HG02970 (cell line): ENCODE results near the gene MS4A10.

Experiments used
- ATAC-seq: cut with Tn5 transposase; IDR thresholded peaks from one replicate; pipeline ENCODE4 v1.9.1; 2021; ENCODE audit warnings: mild to moderate bottlenecking, moderate library complexity, moderate number of reproducible peaks; ENCODE audit not compliant: unreplicated experiment, low FRiP score

The MS4A10 gene

DNA sequence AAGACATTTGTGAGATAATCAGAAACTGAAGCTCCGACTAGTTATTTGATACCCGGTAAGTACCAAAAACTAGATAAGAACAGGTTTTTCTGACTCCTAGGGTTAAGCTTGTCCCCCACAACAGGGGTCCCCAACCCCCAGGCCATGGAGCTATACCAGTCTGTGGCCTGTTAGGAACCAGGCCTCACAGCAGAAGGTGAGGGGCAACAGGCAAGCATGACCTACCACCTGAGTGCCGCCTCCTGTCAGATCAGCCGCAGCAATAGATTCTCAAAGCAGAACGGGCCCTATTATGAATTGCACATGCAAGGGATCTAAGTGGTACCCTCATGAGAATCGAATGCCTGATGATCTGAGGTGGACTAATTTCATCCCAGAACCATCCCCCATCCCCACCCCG, 1.2 kb upstream of the MS4A10 start:
- no peak for ATAC-seq

- no peak for ATAC-seq
These were observed 751 bp downstream of the MS4A10 start for GRCh38 chr11:60785806-60786361.

- no peak for ATAC-seq
These were observed 1.9 kb downstream of the MS4A10 start for GRCh38 chr11:60786811-60787567.

DNA sequence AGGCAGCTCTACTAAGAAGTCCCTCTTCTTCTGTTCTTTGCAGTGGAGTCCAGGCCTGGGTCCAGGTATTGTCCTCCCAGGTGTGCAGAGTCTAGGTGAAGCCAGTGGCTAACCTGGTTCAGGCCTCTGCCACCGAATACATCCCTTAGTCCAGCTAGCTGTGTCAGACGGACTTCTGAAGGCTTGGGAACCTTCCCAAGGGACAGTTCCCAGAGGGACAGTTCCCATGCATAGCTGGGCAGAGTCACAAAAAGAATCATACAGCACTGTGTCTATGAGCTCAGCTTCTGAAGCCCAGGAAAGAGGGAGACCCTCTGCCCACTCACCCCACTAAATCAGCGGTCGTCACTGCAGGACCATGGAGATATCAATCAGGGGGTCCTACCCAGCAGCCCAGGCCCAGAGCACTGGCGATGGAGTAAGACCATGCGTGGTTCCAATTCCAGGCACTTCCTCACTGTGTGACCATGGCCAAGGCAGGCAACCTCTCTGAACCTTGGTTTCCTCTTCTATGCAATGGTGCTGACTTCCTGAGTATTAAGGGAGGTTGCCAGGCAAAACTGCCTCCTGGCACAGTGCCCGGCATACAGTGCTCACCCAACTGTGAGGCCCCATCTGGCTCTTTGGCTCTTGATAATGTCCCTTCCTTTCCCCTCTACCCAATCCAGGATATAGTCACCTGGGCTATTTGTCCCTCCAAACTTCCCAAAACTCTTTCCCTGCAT, 3.4 kb downstream of the MS4A10 start:
- no peak for ATAC-seq

DNA sequence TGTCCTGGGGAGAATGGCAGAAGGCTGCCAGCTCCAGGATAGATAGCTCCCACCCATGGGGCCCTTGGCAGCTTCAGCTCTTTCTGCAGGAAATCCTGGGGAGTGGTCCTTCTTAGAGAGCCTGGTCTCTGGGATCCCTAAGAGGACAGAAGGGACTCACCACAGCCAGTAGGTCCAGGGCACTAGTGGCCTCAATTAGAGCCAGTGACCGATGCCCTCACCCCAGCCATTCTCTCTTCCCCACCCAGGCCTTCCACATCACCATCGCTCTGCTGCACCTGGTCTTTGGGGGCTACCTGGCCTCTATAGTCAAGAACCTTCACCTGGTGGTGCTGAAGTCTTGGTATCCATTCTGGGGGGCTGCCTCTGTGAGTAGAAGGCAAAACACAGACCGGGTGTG, 5.6 kb downstream of the MS4A10 start:
- no peak for ATAC-seq

DNA sequence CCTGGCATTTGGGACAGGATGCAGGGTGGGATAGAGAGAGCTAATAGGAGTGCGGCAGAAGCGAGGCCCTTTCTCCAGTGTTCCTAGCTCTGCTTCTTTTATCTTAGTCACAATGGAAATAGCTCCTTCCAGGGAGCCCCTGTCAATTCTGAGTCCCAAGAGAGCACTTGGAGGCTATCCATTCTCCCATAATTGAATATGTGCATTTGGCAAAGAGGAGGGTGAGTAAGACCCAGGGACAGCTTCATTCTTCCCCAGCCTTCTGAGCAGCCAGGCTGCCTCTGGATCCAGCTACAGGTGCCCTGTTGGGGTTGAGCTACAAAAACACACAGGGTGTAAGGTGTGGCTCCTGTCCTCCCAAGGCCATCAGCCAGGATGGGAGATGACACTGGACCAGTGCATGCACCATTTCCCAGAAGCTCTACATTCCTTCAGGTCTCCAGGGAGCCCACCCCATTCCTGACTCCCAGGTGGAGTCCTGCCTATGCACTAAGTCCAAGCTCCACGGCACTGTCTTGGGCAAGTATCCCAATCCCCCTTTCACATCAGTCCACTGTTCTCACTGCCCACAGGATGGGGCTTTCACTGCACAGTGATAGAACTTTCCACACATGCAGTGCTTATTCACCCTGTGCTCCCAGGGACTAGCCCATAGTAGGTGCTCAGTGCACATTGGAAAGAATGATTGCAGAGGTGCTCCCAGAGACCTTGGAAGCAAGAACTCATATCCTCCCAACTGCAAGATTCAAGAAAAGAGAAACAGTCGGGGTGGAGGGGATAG, 6.2 kb downstream of the MS4A10 start:
- ATAC-seq, result no peak

GRCh38 chr11:60792521-60792920, 7.4 kb downstream of the MS4A10 start:
- ATAC-seq, result no peak

GRCh38 chr11:60795291-60795690, 10.2 kb downstream of the MS4A10 start:
- ATAC-seq, result no peak

GRCh38 chr11:60797846-60798630, 12.9 kb downstream of the MS4A10 start:
- ATAC-seq, result no peak

DNA sequence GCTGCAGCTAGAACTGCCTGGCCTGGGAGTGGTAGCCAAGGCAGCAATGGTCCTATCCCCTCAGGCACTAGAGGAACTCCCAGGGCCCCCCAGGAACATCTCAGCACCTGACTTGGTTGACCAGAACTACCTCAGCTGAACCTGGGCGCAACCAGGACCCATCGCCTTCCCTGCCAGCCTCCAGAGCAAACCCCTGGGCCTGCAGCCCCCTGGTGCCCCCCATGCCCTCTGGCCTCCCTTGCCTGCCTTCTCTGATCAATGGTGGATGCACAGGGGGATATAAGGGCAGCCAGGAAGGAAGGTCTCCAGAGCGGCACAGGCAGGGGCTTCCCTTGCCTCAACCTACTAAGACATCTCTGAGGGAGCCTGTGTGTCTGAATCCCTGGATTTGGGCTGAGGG, 13.5 kb downstream of the MS4A10 start:
- no peak for ATAC-seq

- ATAC-seq, result no peak
These were observed 16.1 kb downstream of the MS4A10 start for GRCh38 chr11:60801194-60801593.

- no peak for ATAC-seq
These were observed 18.3 kb downstream of the MS4A10 start for GRCh38 chr11:60803273-60803936.

DNA sequence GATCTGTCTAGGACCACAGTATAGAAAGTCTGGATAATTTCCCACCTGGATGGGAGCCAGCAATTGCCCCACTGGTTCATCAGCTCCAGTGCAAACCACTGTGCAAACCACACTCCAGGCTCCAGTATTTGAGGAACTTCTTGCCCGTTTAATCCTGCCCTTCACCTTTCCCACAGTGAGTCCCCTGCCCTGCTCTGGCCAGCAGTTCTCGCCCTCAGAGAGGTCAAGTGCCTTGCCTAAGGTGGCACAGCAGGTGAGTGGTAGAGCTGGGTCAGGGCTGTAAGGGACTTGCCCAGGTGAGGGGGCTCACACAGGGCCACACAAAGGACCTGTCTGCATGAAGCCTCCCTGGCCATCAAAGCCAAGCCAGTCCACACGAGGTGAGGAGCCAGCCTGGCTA, 24.1 kb downstream of the MS4A10 start:
- no peak for ATAC-seq

DNA sequence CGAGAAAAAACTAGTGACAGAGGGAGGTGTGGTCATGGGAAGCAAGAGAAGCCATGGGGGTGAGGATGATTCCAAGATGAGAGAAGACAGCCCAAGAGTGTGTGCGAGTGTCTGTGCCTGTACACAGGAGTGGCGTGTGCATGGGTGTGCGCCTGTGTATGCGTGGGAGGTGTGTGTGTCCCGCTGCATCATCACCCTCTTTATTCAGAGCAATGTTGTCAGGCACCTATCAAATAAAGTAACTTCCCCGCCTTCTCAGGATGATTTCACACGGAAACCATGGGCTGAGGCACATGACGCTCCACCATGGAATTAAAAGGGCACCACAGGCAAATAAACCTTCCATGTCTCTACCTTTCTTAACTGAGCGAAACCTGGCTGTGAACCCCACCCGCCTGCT, 24.6 kb downstream of the MS4A10 start:
- no peak for ATAC-seq

DNA sequence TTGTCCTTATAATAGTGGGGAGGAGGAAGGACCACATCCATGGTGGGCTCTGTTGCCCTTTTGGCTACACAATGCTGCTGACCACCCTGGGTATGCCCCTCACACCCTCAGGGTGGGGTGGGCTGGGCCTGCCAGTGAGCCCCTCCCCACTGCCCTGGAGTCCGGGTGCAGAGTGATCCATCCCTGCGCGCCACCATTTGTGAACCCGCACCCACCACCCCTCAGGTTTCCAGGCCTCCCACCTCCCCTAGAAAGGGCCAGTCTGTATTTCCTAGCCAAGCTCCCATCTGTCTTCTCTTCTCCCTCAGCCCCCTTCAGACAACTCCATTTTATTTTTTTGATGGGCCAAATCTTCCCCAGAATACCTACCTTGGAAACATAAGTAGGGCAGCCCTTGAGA, 25.0 kb downstream of the MS4A10 start:
- no peak for ATAC-seq

DNA sequence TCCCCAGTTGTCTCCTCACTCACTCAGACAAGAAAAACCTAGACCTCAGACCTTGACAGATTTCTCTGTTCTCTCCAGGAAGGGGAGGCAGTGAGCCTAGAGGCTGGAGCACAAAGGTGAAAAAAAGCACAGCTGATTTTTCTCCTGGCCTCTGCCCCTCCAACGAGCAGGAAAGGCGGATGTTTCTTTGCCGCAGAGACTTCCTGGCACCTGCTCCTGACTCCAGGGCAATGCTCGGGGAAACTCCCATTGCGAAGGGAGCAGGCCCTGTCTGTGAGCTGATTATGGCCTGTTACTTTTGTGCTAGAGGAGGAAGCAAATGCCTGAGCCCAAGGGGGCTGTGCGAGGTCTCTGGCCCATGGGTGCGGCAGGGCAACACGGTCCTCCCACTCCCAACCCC, 25.4 kb downstream of the MS4A10 start:
- ATAC-seq, result no peak

- ATAC-seq, result no peak
These were observed 28.2 kb downstream of the MS4A10 start for GRCh38 chr11:60813324-60813723.

- no peak for ATAC-seq
These were observed 29.0 kb downstream of the MS4A10 start for GRCh38 chr11:60814112-60814511.

DNA sequence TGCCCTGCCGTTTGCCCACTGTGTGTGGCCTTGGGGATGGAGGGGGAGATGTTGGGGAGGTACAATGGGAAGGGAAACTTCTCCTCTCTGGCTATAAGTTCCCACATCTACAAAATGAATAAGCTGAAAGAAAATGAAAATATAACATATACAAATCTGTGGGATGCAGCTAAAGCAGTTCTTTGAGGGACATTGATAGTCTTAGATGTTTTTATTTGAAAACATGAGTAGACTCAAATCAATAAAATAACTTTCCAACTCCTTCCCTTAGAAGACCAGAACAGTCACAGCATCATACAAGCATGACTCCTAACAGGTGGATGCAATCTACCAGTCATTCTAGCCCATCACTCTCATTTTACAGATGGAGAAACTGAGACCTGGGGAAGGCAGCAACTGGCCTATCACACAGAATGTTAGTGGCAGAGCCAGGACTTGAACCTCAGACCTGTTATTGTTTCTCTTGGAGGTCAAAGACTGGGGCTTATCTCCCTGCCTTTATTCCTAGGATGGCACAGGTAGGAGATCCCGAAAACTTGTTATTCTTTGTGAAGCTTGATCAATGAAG, 31.5 kb downstream of the MS4A10 start:
- no peak for ATAC-seq
